Mesenchymal stem cell (in vitro differentiated cells and primary cell): ENCODE measurements around the gene ERGIC1.

Source experiments
- DNase-seq: peaks from one replicate; pipeline ENCODE4 v3.0.0-alpha.2; 2013
- H2AFZ ChIP-seq: one replicate; pipeline ENCODE4 v1.6.1; 2013; ENCODE audit warnings: low read depth, mild to moderate bottlenecking, control low read depth, inconsistent platforms, low read length, moderate library complexity
- H2AK5ac ChIP-seq: 2 replicates; pipeline ENCODE4 v1.6.1; 2013; ENCODE audit warnings: low read length, moderate library complexity, mild to moderate bottlenecking, inconsistent platforms; ENCODE audit not compliant: severe bottlenecking
- H2BK120ac ChIP-seq: one replicate; pipeline ENCODE4 v1.6.1; 2013; ENCODE audit warnings: low read depth, mild to moderate bottlenecking, inconsistent platforms, low read length, moderate library complexity
- H2BK12ac ChIP-seq, 2 experiments: one replicate each; pipeline ENCODE4 v1.6.1; 2013; ENCODE audit warnings: inconsistent platforms in 2 of 2, low read length in 2 of 2, mild to moderate bottlenecking in 2 of 2, moderate library complexity in 2 of 2, control low read depth in 1 of 2
- H2BK15ac ChIP-seq: one replicate; pipeline ENCODE4 v1.6.1; 2013; ENCODE audit warnings: mild to moderate bottlenecking, low read depth, inconsistent platforms; ENCODE audit not compliant: poor library complexity, severe bottlenecking
- H2BK5ac ChIP-seq: 2 replicates; pipeline ENCODE4 v1.6.1; 2013; ENCODE audit warnings: low read depth, mild to moderate bottlenecking, low read length, control low read depth, inconsistent platforms; ENCODE audit not compliant: poor library complexity, severe bottlenecking
- H3K14ac ChIP-seq, 2 experiments: one replicate each; pipeline ENCODE4 v1.6.1; 2013; ENCODE audit warnings: inconsistent platforms in 2 of 2, low read length in 2 of 2, control low read depth in 1 of 2, mild to moderate bottlenecking in 1 of 2, moderate library complexity in 1 of 2
- H3K18ac ChIP-seq, 2 experiments: one replicate each; pipeline ENCODE4 v1.6.1; 2013; ENCODE audit warnings: inconsistent platforms in 2 of 2, low read length in 2 of 2, control low read depth in 1 of 2, low read depth in 1 of 2, mild to moderate bottlenecking in 1 of 2
- H3K23ac ChIP-seq, 2 experiments: one replicate each; pipeline ENCODE4 v1.6.1; 2013; ENCODE audit warnings: inconsistent platforms in 2 of 2, low read length in 2 of 2, mild to moderate bottlenecking in 2 of 2, moderate library complexity in 2 of 2, control low read depth in 1 of 2
- H3K27ac ChIP-seq: 2 replicates; pipeline ENCODE4 v1.5.1; 2013; ENCODE audit warnings: mild to moderate bottlenecking, moderate library complexity, low read length, control low read depth, inconsistent platforms; ENCODE audit not compliant: poor library complexity, severe bottlenecking
- H3K27me3 ChIP-seq, 2 experiments: 2 replicates each; pipeline versions ENCODE4 v1.6.1 to v1.7.0; 2013; ENCODE audit warnings: low read length in 2 of 2, mild to moderate bottlenecking in 2 of 2, moderate library complexity in 2 of 2, control low read depth in 1 of 2, inconsistent platforms in 1 of 2; ENCODE audit not compliant: control insufficient read depth in 1 of 2, insufficient read depth in 1 of 2
- H3K36me3 ChIP-seq, 2 experiments: 2 replicates each; pipeline versions ENCODE4 v1.6.1 to v1.7.0; 2013; ENCODE audit warnings: low read length in 2 of 2, control low read depth in 1 of 2, inconsistent platforms in 1 of 2, low read depth in 1 of 2, mild to moderate bottlenecking in 1 of 2; ENCODE audit not compliant: insufficient read depth in 2 of 2, control insufficient read depth in 1 of 2
- H3K4ac ChIP-seq, 2 experiments: one replicate each; pipeline ENCODE4 v1.6.1; 2013; ENCODE audit warnings: inconsistent platforms in 2 of 2, low read length in 2 of 2, mild to moderate bottlenecking in 2 of 2, moderate library complexity in 2 of 2, control low read depth in 1 of 2, low read depth in 1 of 2
- H3K4me1 ChIP-seq: 2 replicates; pipeline ENCODE4 v1.6.1; 2013; ENCODE audit warnings: low read depth, low read length, control low read depth; ENCODE audit not compliant: control insufficient read depth, insufficient read depth
- H3K4me2 ChIP-seq: 2 replicates; pipeline ENCODE4 v1.6.1; 2013; ENCODE audit warnings: low read length, mild to moderate bottlenecking, inconsistent platforms; ENCODE audit not compliant: poor library complexity, severe bottlenecking
- H3K4me3 ChIP-seq, 2 experiments: 2 replicates each; pipeline versions ENCODE4 v1.5.1 to v1.7.0; 2013; ENCODE audit warnings: low read length in 2 of 2, mild to moderate bottlenecking in 2 of 2, control low read depth in 1 of 2, low read depth in 1 of 2; ENCODE audit not compliant: insufficient read depth in 1 of 2
- H3K79me1 ChIP-seq: replicated peaks from 2 replicates; pipeline ENCODE4 v1.6.1; 2013; ENCODE audit warnings: mild to moderate bottlenecking, control low read depth, low read length, inconsistent platforms; ENCODE audit not compliant: poor library complexity, severe bottlenecking
- H3K9ac ChIP-seq: 2 replicates; pipeline ENCODE4 v1.7.0; 2013; ENCODE audit warnings: mild to moderate bottlenecking, low read length, moderate library complexity
- H3K9me3 ChIP-seq: 2 replicates; pipeline ENCODE4 v1.7.0; 2013; ENCODE audit warnings: mild to moderate bottlenecking, low read length; ENCODE audit not compliant: control insufficient read depth
- H4K8ac ChIP-seq: one replicate; pipeline ENCODE4 v1.6.1; 2013; ENCODE audit warnings: inconsistent platforms, mild to moderate bottlenecking, low read length, moderate library complexity
- H4K91ac ChIP-seq: one replicate; pipeline ENCODE4 v1.6.1; 2013; ENCODE audit warnings: mild to moderate bottlenecking, low read length, inconsistent platforms
- WGBS: methylation state at CpG from one replicate; pipeline ENCODE4 v1.1.7; 2013; ENCODE audit warnings: mixed read lengths; 5-methylcytosine and 5-hydroxymethylcytosine counted together

The ERGIC1 gene

DNA sequence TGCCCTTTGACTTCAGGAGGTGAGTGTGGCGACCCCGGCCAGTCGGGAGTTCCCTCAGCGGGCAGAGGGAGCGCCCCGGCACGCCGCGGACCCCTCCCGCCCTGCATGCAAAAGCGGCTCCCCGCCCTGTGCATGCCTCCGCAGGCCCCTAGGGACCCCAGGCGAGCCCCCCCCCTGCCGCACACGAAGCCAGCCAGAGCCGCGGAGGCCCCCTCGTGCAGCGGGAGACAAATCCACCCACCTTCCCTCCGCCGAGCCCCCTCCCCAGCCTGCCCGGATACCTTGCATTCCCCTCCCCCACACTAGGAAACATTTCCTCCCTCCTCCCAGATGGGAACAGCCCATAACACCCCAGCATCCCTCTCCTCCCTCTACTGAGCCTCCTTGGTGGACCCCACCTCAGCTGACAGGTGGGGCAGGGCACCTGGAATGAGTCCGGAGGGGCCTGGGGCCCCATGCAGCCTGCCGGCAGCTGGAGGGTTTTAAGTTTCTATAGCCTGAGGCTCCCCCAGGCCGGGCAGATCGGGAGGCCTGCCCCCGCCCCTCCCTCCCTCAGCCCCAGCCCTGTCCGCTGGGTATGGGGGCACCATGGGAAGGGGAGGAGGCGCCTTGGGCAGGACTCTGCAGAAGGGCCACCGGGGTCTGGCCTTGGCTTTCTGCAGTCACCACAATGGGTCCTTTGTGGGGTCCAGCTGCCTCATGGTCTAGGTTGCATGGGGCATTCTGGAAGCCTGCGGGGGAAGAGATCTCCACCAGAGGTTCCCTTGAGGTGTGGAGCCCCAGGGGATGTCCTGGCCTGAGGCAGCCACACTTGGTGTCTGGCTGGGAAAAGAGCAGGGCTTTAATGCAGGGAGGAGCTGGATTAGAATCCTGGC lies 601 bp downstream of the ERGIC1 start:
- Histone ChIP-seq H3K27ac (peak overlapping the region; percentile 22), H3K27me3 (no peaks in the 10 kb centered on the region), H3K23ac (peak overlapping the region in 1 of 2 experiments; percentile 66), H3K79me1 (peaks cover 1% of the 10 kb centered on the region), H2BK12ac (peak overlapping the region in 1 of 2 experiments; percentile 67), H2BK120ac (peak overlapping the region; percentile 30), H2AFZ (peak overlapping the region; percentile 78), H3K9me3 (no peaks in the 10 kb centered on the region), H3K4ac (peak overlapping the region; percentile 10 to 94), H2BK5ac (peak overlapping the region; percentile 71), H4K91ac (peak overlapping the region; percentile 12), H4K8ac (peak overlapping the region; percentile 10), H2AK5ac (no peak overlapping the region), H3K4me3 (peak overlapping the region; percentile 83 to 92), H2BK15ac (peak overlapping the region; percentile 55), H3K18ac (peak overlapping the region; percentile 53 to 85), H3K4me1 (peaks cover 26% of the 10 kb centered on the region), H3K36me3 (peaks cover 13 to 18% of the 10 kb centered on the region in 2 experiments), H3K14ac (peak overlapping the region in 1 of 2 experiments; percentile 92), H3K4me2 (peak overlapping the region; percentile 82), H3K9ac (peak overlapping the region; percentile 93)
- DNase-seq, result peak; percentile 56
- WGBS, result 2% methylated on average over 22 of the region's 32 CpGs

GRCh38 chr5:172835290-172835993 lies 1.4 kb downstream of the ERGIC1 start:
- Histone ChIP-seq H3K36me3 (peaks cover 17 to 18% of the 10 kb centered on the region in 2 experiments), H3K27me3 (no peaks in the 10 kb centered on the region), H2BK5ac (no peak overlapping the region), H3K9ac (peak overlapping the region; percentile 93), H3K4me1 (peaks cover 28% of the 10 kb centered on the region), H2AK5ac (no peak overlapping the region), H2BK120ac (no peak overlapping the region), H2BK12ac (no peak overlapping the region), H3K79me1 (peaks cover 1% of the 10 kb centered on the region), H2AFZ (no peak overlapping the region), H3K4me3 (peak overlapping the region; percentile 83 to 92), H3K18ac (no peak overlapping the region), H2BK15ac (no peak overlapping the region), H3K23ac (no peak overlapping the region), H3K4me2 (peak overlapping the region; percentile 82), H3K14ac (no peak overlapping the region), H3K9me3 (no peaks in the 10 kb centered on the region), H4K91ac (peak overlapping the region; percentile 12), H3K27ac (peak overlapping the region; percentile 18), H4K8ac (no peak overlapping the region), H3K4ac (no peak overlapping the region)
- 83% methylated on average over 13 of the region's 13 CpGs for WGBS
- DNase-seq, result peak; percentile 50

DNA sequence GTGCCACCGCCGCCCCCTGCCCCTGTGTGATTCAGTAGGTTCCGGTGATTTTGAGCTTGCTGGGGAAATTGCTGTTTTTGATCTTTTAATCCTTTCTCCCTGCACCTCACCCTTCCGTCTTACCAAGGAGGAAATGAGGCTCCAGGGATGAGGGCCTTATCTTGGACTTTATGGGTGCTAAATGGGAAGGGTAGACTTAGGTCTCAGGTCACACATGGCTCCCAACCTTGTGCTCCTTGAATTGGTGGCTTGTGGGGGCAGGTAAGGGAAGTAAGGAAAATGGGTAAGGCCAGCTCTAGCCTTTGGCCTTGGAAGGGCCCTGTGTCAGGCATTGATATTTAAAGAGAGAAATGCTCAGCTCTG lies 1.9 kb downstream of the ERGIC1 start:
- 100% methylated on average over 1 of the region's 4 CpGs for WGBS
- no peak overlapping the region for H3K23ac ChIP-seq
- DNase-seq, result no peak
- H3K27ac ChIP-seq, result no peak overlapping the region
- H3K36me3 ChIP-seq, result peaks cover 21 to 22% of the 10 kb centered on the region in 2 experiments
- H3K4me3 ChIP-seq, result peak overlapping the region in 1 of 2 experiments; percentile 92
- no peaks in the 10 kb centered on the region for H3K27me3 ChIP-seq
- H2AFZ ChIP-seq, result no peak overlapping the region
- no peak overlapping the region for H4K91ac ChIP-seq
- H3K18ac ChIP-seq, result no peak overlapping the region
- H3K79me1 ChIP-seq, result peaks cover 1% of the 10 kb centered on the region
- peak overlapping the region in 1 of 2 experiments; percentile 6 for H2BK12ac ChIP-seq
- no peak overlapping the region for H2BK120ac ChIP-seq
- peak overlapping the region; percentile 79 for H2AK5ac ChIP-seq
- H2BK5ac ChIP-seq, result no peak overlapping the region
- peak overlapping the region; percentile 1 for H4K8ac ChIP-seq
- peak overlapping the region; percentile 93 for H3K9ac ChIP-seq
- no peak overlapping the region for H3K14ac ChIP-seq
- no peak overlapping the region for H3K4me2 ChIP-seq
- no peaks in the 10 kb centered on the region for H3K9me3 ChIP-seq
- peaks cover 29% of the 10 kb centered on the region for H3K4me1 ChIP-seq
- H3K4ac ChIP-seq, result no peak overlapping the region
- no peak overlapping the region for H2BK15ac ChIP-seq

DNA sequence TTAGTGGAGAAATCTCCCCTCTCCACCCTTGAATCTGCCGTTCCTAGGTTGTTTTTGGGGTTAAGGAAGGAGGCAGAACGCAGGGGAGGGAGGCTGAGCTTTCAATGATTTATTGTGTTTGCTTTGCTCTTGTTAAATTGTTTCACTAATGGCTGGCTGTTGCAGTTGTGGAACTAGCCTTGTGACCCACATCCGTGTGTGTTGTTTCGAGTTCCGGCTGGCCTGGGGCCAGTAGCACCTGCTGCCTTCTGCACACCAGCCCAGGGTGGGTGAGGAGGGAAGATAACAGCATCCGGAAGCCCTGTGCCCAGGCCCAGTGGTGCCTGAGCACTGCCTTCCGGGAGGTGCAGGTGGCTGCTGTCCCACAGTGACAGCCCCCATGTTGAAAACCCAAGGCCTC lies 3.6 kb downstream of the ERGIC1 start:
- H3K79me1 ChIP-seq, result peaks cover 6% of the 10 kb centered on the region
- WGBS, result 88% methylated on average over 7 of the region's 7 CpGs

More for the DNA sequence above, 3.6 kb downstream of the ERGIC1 start:
- no peak overlapping the region for H3K4me2 ChIP-seq
- H3K27me3 ChIP-seq, result no peaks in the 10 kb centered on the region
- H2BK15ac ChIP-seq, result no peak overlapping the region
- no peak overlapping the region for H2AFZ ChIP-seq
- no peak overlapping the region for H2AK5ac ChIP-seq
- H2BK120ac ChIP-seq, result no peak overlapping the region
- no peak overlapping the region for H2BK12ac ChIP-seq
- H4K91ac ChIP-seq, result no peak overlapping the region
- H4K8ac ChIP-seq, result no peak overlapping the region
- H3K9ac ChIP-seq, result no peak overlapping the region
- no peak for DNase-seq
- H3K23ac ChIP-seq, result no peak overlapping the region
- no peaks in the 10 kb centered on the region for H3K9me3 ChIP-seq
- H2BK5ac ChIP-seq, result no peak overlapping the region
- no peak overlapping the region for H3K4me3 ChIP-seq
- no peak overlapping the region for H3K27ac ChIP-seq
- H3K36me3 ChIP-seq, result peaks cover 26 to 36% of the 10 kb centered on the region in 2 experiments
- H3K4me1 ChIP-seq, result peaks cover 29% of the 10 kb centered on the region
- no peak overlapping the region for H3K18ac ChIP-seq
- H3K4ac ChIP-seq, result no peak overlapping the region
- H3K14ac ChIP-seq, result no peak overlapping the region
